ENCODE data around the gene PARD6G.

The PARD6G gene

GRCh38 chr18:80154293-80154692 is 93.0 kb downstream of the PARD6G start:
- peak in 1 of 56 donors; percentile 25 for DNase-seq

- no peak for DNase-seq
Observed at GRCh38 chr18:80149667-80150066, 97.6 kb downstream of the PARD6G start.

GRCh38 chr18:80148326-80149199 is 98.8 kb downstream of the PARD6G start:
- peak in 11 of 56 donors; percentile 16 to 59 (median 30) for DNase-seq

- DNase-seq: peak in 55 of 56 donors; percentile 23 to 93 (median 78)
Observed at GRCh38 chr18:80147418-80148325, 99.6 kb downstream of the PARD6G start.

- no peak for DNase-seq
Observed at GRCh38 chr18:80147037-80147417, 100.3 kb downstream of the PARD6G start.

GRCh38 chr18:80145196-80145804 is 102.0 kb downstream of the PARD6G start:
- DNase-seq: no peak

- no peak for DNase-seq
Observed at GRCh38 chr18:80143881-80144280, 103.4 kb downstream of the PARD6G start.

- DNase-seq: no peak
Observed at GRCh38 chr18:80140455-80140985, 106.8 kb downstream of the PARD6G start.

- no peak for DNase-seq
Observed at GRCh38 chr18:80137976-80138375, 109.3 kb downstream of the PARD6G start.

GRCh38 chr18:80137137-80137536 is 110.2 kb downstream of the PARD6G start:
- DNase-seq: no peak

- no peak for DNase-seq
Observed at GRCh38 chr18:80136679-80137078, 110.6 kb downstream of the PARD6G start.

GRCh38 chr18:80135136-80135535 is 112.2 kb downstream of the PARD6G start:
- DNase-seq: no peak

- no peak for DNase-seq
Observed at GRCh38 chr18:80133124-80133523, 114.2 kb downstream of the PARD6G start.

- no peak for DNase-seq
Observed at GRCh38 chr18:80132180-80132812, 115.0 kb downstream of the PARD6G start.

GRCh38 chr18:80130555-80130954 is 116.8 kb downstream of the PARD6G start:
- DNase-seq: no peak

GRCh38 chr18:80129672-80130367 is 117.5 kb downstream of the PARD6G start:
- DNase-seq: no peak

GRCh38 chr18:80127635-80128034 is 119.7 kb downstream of the PARD6G start:
- no peak for DNase-seq

- no peak for DNase-seq
Observed at GRCh38 chr18:80126797-80127196, 120.5 kb downstream of the PARD6G start.

GRCh38 chr18:80124131-80124530 is 123.2 kb downstream of the PARD6G start:
- DNase-seq: no peak

GRCh38 chr18:80120932-80121331 is 126.4 kb downstream of the PARD6G start:
- DNase-seq: no peak

All from nucleus accumbens (tissue), 56 donors.